H1 (cell line): ENCODE results near the gene TSEN54. TPM values are rescaled to one million over a fixed set of nuclear protein-coding genes. Genes with fewer than 3 reads are reported as not detected.

ENCODE experiments used
- CTBP2 ChIP-seq: IDR thresholded peaks from 2 replicates; pipeline ENCODE4 v1.7.0; 2011; ENCODE audit warnings: borderline replicate concordance, mild to moderate bottlenecking, moderate library complexity, mixed read lengths, low read length; ENCODE audit not compliant: insufficient read depth, insufficient read length
- KDM4A ChIP-seq: IDR thresholded peaks from one replicate; pipeline ENCODE4 v1.7.1; 2012; ENCODE audit warnings: low read depth, mild to moderate bottlenecking, moderate library complexity, low read length, inconsistent platforms; ENCODE audit not compliant: severe bottlenecking
- MAX ChIP-seq: IDR thresholded peaks from 2 replicates; pipeline ENCODE4 v1.6.1; 2012; ENCODE audit warnings: inconsistent platforms
- NANOG ChIP-seq: IDR thresholded peaks from 2 replicates; pipeline ENCODE4 v1.6.1; 2011; ENCODE audit warnings: low read length, low read depth, mild to moderate bottlenecking, inconsistent platforms; ENCODE audit not compliant: insufficient read depth, poor library complexity, severe bottlenecking
- RNF2 ChIP-seq: fragments of 200-900, 300-1000 bp; sonication (generic); IDR thresholded peaks from 2 replicates; pipeline ENCODE4 v1.7.1; 2016; ENCODE audit warnings: borderline replicate concordance, low read depth, mild to moderate bottlenecking, antibody characterized with exemption, low read length; ENCODE audit not compliant: poor library complexity, severe bottlenecking; ENCODE audit errors: missing control alignments
- polyA plus RNA-seq, 7 experiments: library from polyadenylated mRNA; depleted of rRNA in 3 of 7; stranded (reverse) in 5 of 7; unstranded in 2 of 7; fragments of >200 nt in 5 of 7; fragments of 200-250 nt in 2 of 7; gene quantifications; 1 replicate in 5 of 7; 2 replicates in 1 of 7; 4 replicates in 1 of 7; pipeline versions ENCODE4 v1.2.1 to v1.2.3, GENCODE V29; 2011 to 2013; ENCODE audit warnings: missing spikeins in 2 of 7, mixed read lengths in 2 of 7
- total RNA-seq: library from RNA; stranded (reverse); fragmentation: NEBNext Ultra II Directional; extraction: Animal tissue kit (Norgen Biotek cat#: 25700); gene quantifications from 2 replicates; pipeline ENCODE4 v1.2.1, GENCODE V29; 2021

TSEN54 gene
- total and polyA plus RNA-seq, 2 of the 8 experiments (the other 6 are each of a cell fraction or from before 2014, with no cell fraction given): 43.6 to 60.3 TPM

- TF ChIP-seq MAX (no peak), KDM4A (no peak), NANOG (no peak), CTBP2 (no peak), RNF2 (no peak)
These were observed 18.8 kb downstream of the TSEN54 start (continued) for GRCh38 chr17:75535119-75535537.
